HCT116 (cell line): ENCODE measurements around the gene TSPAN5. TPM values are rescaled to one million over a fixed set of nuclear protein-coding genes. Genes with fewer than 3 reads are reported as not detected.

Experiments
- ATAC-seq: fragments of 200-7000 bp; cut with Tn5 transposase; 2 replicates; pipeline ENCODE4 v1.9.1; 2020; ENCODE audit warnings: mild to moderate bottlenecking, moderate library complexity
- BruUV-seq: library from RNA; stranded (reverse); fragments of 400-500 nt; replicated peaks from 2 replicates; lab custom pipeline; 2021; lab: Mats Ljungman, UMichigan
- CTCF ChIA-PET: fragments of 300-600 bp; sonication (Branson Sonifier 250); formaldehyde crosslinking; loops from one replicate; lab custom pipeline; 2021; ENCODE audit warnings: antibody characterized with exemption; lab: Charles Lee
- POLR2A ChIA-PET: fragments of 300-600, 350-600 bp; sonication (Branson Sonifier 250); formaldehyde crosslinking; loops from one replicate; lab custom pipeline; 2021; ENCODE audit warnings: antibody characterized with exemption; lab: Charles Lee
- RAD21 ChIA-PET, 2 experiments: fragments of 300-600 bp; sonication (Branson Sonifier 250); formaldehyde crosslinking; loops; one replicate each; lab custom pipeline; 2023; ENCODE audit warnings: low total read pairs in 2 of 2; ENCODE audit not compliant: uncharacterized antibody in 2 of 2, unreplicated experiment in 2 of 2, low non-redundant PET in 1 of 2; lab: Charles Lee
- DNase-seq: peaks from one replicate; pipeline ENCODE4 v3.0.0-alpha.2; 2010; ENCODE audit warnings: low read depth, low spot score
- H2AFZ ChIP-seq: fragments of 200-600 bp; shearing (Covaris generic), sonication (generic); 2 replicates; pipeline ENCODE4 v1.6.1; 2017; ENCODE audit warnings: low read depth, mixed run types, mixed read lengths, antibody characterized with exemption, low read length; ENCODE audit not compliant: poor library complexity, severe bottlenecking
- H3K27ac ChIP-seq: 2 replicates; pipeline ENCODE4 v1.5.1; 2012; ENCODE audit warnings: low read depth, low read length
- H3K27me3 ChIP-seq: fragments of 200-600 bp; sonication (generic); 2 replicates; pipeline ENCODE4 v1.6.1; 2016; ENCODE audit warnings: mixed run types, low read length, mixed read lengths; ENCODE audit not compliant: insufficient read depth
- H3K36me3 ChIP-seq, 2 experiments: fragments of 200-500 bp in 1 of 2; fragments of 200-600 bp in 1 of 2; sonication (Bioruptor generic) in 1 of 2; sonication (generic) in 1 of 2; 2 replicates each; pipeline versions ENCODE4 v1.5.1 to v1.6.1; 2014 to 2016; ENCODE audit warnings: low read length in 2 of 2, inconsistent platforms in 1 of 2, mixed read lengths in 1 of 2, mixed run types in 1 of 2; ENCODE audit not compliant: insufficient read depth in 2 of 2, control insufficient read depth in 1 of 2
- H3K4me1 ChIP-seq, 2 experiments: fragments of 200-600 bp in 1 of 2; sonication (generic) in 1 of 2; 2 replicates each; pipeline versions ENCODE4 v1.5.1 to v1.6.1; 2012 to 2017; ENCODE audit warnings: low read length in 2 of 2, inconsistent platforms in 1 of 2, mild to moderate bottlenecking in 1 of 2, mixed read lengths in 1 of 2, mixed run types in 1 of 2, moderate library complexity in 1 of 2; ENCODE audit not compliant: insufficient read depth in 2 of 2, control insufficient read depth in 1 of 2
- H3K4me2 ChIP-seq: fragments of 200-600 bp; sonication (generic); 2 replicates; pipeline ENCODE4 v1.6.1; 2017; ENCODE audit warnings: mixed run types, low read length, mixed read lengths
- H3K4me3 ChIP-seq, 2 experiments: fragments of 200-600 bp in 1 of 2; sonication (generic) in 1 of 2; replicated peaks in 1 of 2; 2 replicates each; pipeline ENCODE4 v1.5.1; 2011 to 2016; ENCODE audit warnings: low read length in 2 of 2, control low read depth in 1 of 2, low read depth in 1 of 2, mild to moderate bottlenecking in 1 of 2, mixed read lengths in 1 of 2, mixed run types in 1 of 2
- H3K79me2 ChIP-seq: fragments of 200-600 bp; sonication (generic); 2 replicates; pipeline ENCODE4 v1.6.1; 2017; ENCODE audit warnings: mild to moderate bottlenecking, mixed run types, low read length, moderate library complexity, mixed read lengths; ENCODE audit not compliant: insufficient read depth
- H3K9ac ChIP-seq: fragments of 200-600 bp; sonication (generic); 2 replicates; pipeline ENCODE4 v1.6.1; 2016; ENCODE audit warnings: low read length, mixed read lengths
- H3K9me2 ChIP-seq: fragments of 200-600 bp; sonication (generic), shearing (Covaris generic); 2 replicates; pipeline ENCODE4 v1.6.1; 2017; ENCODE audit warnings: mixed run types, mild to moderate bottlenecking, moderate library complexity; ENCODE audit not compliant: insufficient read depth
- H3K9me3 ChIP-seq, 2 experiments: fragments of 200-500 bp in 1 of 2; fragments of 200-600 bp in 1 of 2; sonication (Bioruptor generic) in 1 of 2; sonication (generic) in 1 of 2; 2 replicates each; pipeline ENCODE4 v1.6.1; 2014 to 2017; ENCODE audit warnings: low read length in 2 of 2, mixed read lengths in 2 of 2, inconsistent platforms in 1 of 2, low read depth in 1 of 2, mild to moderate bottlenecking in 1 of 2, mixed run types in 1 of 2, moderate library complexity in 1 of 2; ENCODE audit not compliant: control insufficient read depth in 1 of 2, insufficient read depth in 1 of 2
- H4K20me1 ChIP-seq: fragments of 200-600 bp; sonication (generic), shearing (Covaris generic); 2 replicates; pipeline ENCODE4 v1.6.1; 2017; ENCODE audit warnings: mixed run types, mild to moderate bottlenecking, moderate library complexity; ENCODE audit not compliant: insufficient read depth
- ATF3 ChIP-seq: IDR thresholded peaks from 2 replicates; pipeline ENCODE4 v1.6.1; 2012
- CBX3 ChIP-seq: IDR thresholded peaks from 2 replicates; pipeline ENCODE4 v1.6.1; 2012; ENCODE audit warnings: low read depth
- CEBPB ChIP-seq: IDR thresholded peaks from 2 replicates; pipeline ENCODE4 v1.6.1; 2012; ENCODE audit warnings: low read depth
- EZH2 ChIP-seq: fragments of 200-600 bp; sonication (generic); IDR thresholded peaks from 2 replicates; pipeline ENCODE4 v1.6.1; 2017; ENCODE audit warnings: antibody characterized with exemption, mixed run types
- FOSL1 ChIP-seq: IDR thresholded peaks from 2 replicates; pipeline ENCODE4 v1.6.1; 2012; ENCODE audit warnings: low read depth
- MAX ChIP-seq: IDR thresholded peaks from 2 replicates; pipeline ENCODE4 v1.6.1; 2012
- POLR2A ChIP-seq: IDR thresholded peaks from 2 replicates; pipeline ENCODE4 v1.7.0; 2011; ENCODE audit warnings: borderline replicate concordance; ENCODE audit not compliant: insufficient read depth, insufficient read length; ENCODE audit errors: extremely low read depth
- POLR2AphosphoS5 ChIP-seq: IDR thresholded peaks from 2 replicates; pipeline ENCODE4 v1.6.1; 2011; ENCODE audit warnings: mild to moderate bottlenecking, low read depth, low read length, moderate library complexity
- SIN3A ChIP-seq: IDR thresholded peaks from 2 replicates; pipeline ENCODE4 v1.6.1; 2012; ENCODE audit warnings: low read depth
- SP1 ChIP-seq: IDR thresholded peaks from 2 replicates; pipeline ENCODE4 v1.6.1; 2012; ENCODE audit warnings: low read depth
- SRF ChIP-seq: IDR thresholded peaks from 2 replicates; pipeline ENCODE4 v1.6.1; 2012; ENCODE audit warnings: low read depth
- YY1 ChIP-seq: IDR thresholded peaks from 2 replicates; pipeline ENCODE4 v1.6.1; 2011; ENCODE audit warnings: low read length, low read depth, moderate library complexity, mild to moderate bottlenecking; ENCODE audit not compliant: insufficient replicate concordance; ENCODE audit errors: extremely low read depth
- ZBTB33 ChIP-seq: IDR thresholded peaks from 2 replicates; pipeline ENCODE4 v1.6.1; 2011; ENCODE audit warnings: mild to moderate bottlenecking, low read length, moderate library complexity; ENCODE audit not compliant: insufficient replicate concordance; ENCODE audit errors: extremely low read depth
- ZFX ChIP-seq: fragments of 450-650 bp; IDR thresholded peaks from 2 replicates; pipeline ENCODE4 v1.6.1; 2017
- intact Hi-C: fragments of 100-400 bp; cut with micrococcal nuclease; formaldehyde crosslinking; loops from 2 replicates; pipeline ENCODE4 v1.10.0; 2022
- total RNA-seq: library from RNA; stranded (reverse); gene quantifications from one replicate; pipeline ENCODE4 v1.2.1, GENCODE V29; 2021; ENCODE audit not compliant: unreplicated experiment

The TSPAN5 gene
- total RNA-seq, 1 experiment from 2014 or later, result 56.8 TPM

GRCh38 chr4:98508248-98508647 lies 150.2 kb downstream of the TSPAN5 start:
- BruUV-seq, result no TSS peak
- RAD21 ChIA-PET, result no interaction called here
- H3K27me3 ChIP-seq, result no peaks in the 10 kb centered on the region
- H3K4me2 ChIP-seq, result no peak overlapping the region
- H3K36me3 ChIP-seq, result peaks cover 0 to 9% of the 10 kb centered on the region in 2 experiments; a peak in 1 of 4 replicates
- peaks cover 14 to 51% of the 10 kb centered on the region in 2 experiments; a peak in 3 of 4 replicates for H3K4me1 ChIP-seq
- H3K79me2 ChIP-seq, result peaks cover 62% of the 10 kb centered on the region
- H3K9me2 ChIP-seq, result no peaks in the 10 kb centered on the region
- ATAC-seq (no peak), DNase-seq (no peak)
- no peaks in the 10 kb centered on the region for H4K20me1 ChIP-seq
- CTCF ChIA-PET, result no interaction called here
- H3K9ac ChIP-seq, result no peak overlapping the region
- no peak overlapping the region for H2AFZ ChIP-seq
- no peak overlapping the region for H3K27ac ChIP-seq
- intact Hi-C loops, result loop anchor here (5.0 kb wide), 1 partner anchor 149 kb away; the partner anchor contains the start of gene TSPAN5
- no peaks in the 10 kb centered on the region for H3K9me3 ChIP-seq
- POLR2A ChIA-PET, result no interaction called here
- no peak overlapping the region for H3K4me3 ChIP-seq
- no peak for TF ChIP-seq MAX
- no peak for TF ChIP-seq YY1
- no peak for TF ChIP-seq SRF
- no peak for TF ChIP-seq POLR2AphosphoS5
- no peak for TF ChIP-seq SIN3A

GRCh38 chr4:98507299-98507698 lies 151.1 kb downstream of the TSPAN5 start:
- no peaks in the 10 kb centered on the region for H3K9me2 ChIP-seq
- TF ChIP-seq CEBPB (no peak), SIN3A (no peak), ATF3 (no peak), POLR2A (no peak), CBX3 (no peak), FOSL1 (no peak), ZFX (no peak), SRF (no peak), EZH2 (no peak), SP1 (no peak), ZBTB33 (no peak), POLR2AphosphoS5 (no peak)
- no peak overlapping the region for H3K27ac ChIP-seq
- H3K4me1 ChIP-seq, result peaks cover 14 to 57% of the 10 kb centered on the region in 2 experiments; a peak in 3 of 4 replicates
- H3K27me3 ChIP-seq, result no peaks in the 10 kb centered on the region
- H3K36me3 ChIP-seq, result peaks cover 0 to 9% of the 10 kb centered on the region in 2 experiments; a peak in 1 of 4 replicates
- ATAC-seq, result no peak
- BruUV-seq, result no TSS peak
- intact Hi-C loops, result loop anchor here (5.0 kb wide), 1 partner anchor 150 kb away; the partner anchor contains the start of gene TSPAN5
- POLR2A ChIA-PET, result interaction anchor here (1.2 kb wide), 1 partner anchor 15 kb away, joined by 3 read pairs; no protein-coding TSS in a partner anchor
- H2AFZ ChIP-seq, result no peak overlapping the region
- no peak overlapping the region for H3K4me2 ChIP-seq
- RAD21 ChIA-PET, result no interaction called here
- H3K9ac ChIP-seq, result no peak overlapping the region
- no peak for DNase-seq
- CTCF ChIA-PET, result interaction anchor here (0.7 to 1.1 kb wide), 3 partner anchors 12 to 152 kb away, joined by 3 to 4 read pairs (median 3); no protein-coding TSS in a partner anchor
- H3K4me3 ChIP-seq, result no peak overlapping the region
- H3K79me2 ChIP-seq, result peaks cover 52% of the 10 kb centered on the region
- H4K20me1 ChIP-seq, result no peaks in the 10 kb centered on the region
- H3K9me3 ChIP-seq, result no peaks in the 10 kb centered on the region
